ENCODE measurements around the gene LCORL. TPM values are rescaled to one million over a fixed set of nuclear protein-coding genes. Genes with fewer than 3 reads are reported as not detected.

The LCORL gene
- total RNA-seq, 2 donors from 2014 or later, result 7.8 to 9.9 TPM

- Histone ChIP-seq H3K27me3 (no peaks in the 10 kb centered on the region), H3K4me3 (no peak overlapping the region), H3K27ac (no peak overlapping the region), H3K9me3 (no peaks in the 10 kb centered on the region), H3K36me3 (replicated peaks in 1 of 2; ENCODE audit: insufficient read depth in 1 of 2, low read depth in 2 of 2) (no peaks in the 10 kb centered on the region), H3K4me1 (no peaks in the 10 kb centered on the region)
- TF ChIP-seq CTCF (IDR thresholded peaks at IDR 0.05) (no peak), POLR2A (IDR thresholded peaks at IDR 0.05) (no peak)
- WGBS, 2 donors, result 91 to 96% methylated on average over 2 of the region's 2 CpGs
- ATAC-seq (no peak), DNase-seq (no peak)
- intact Hi-C loops (cut with DNase I), result no loop called here
Measured at GRCh38 chr4:17884511-17884910, 137.0 kb downstream of the LCORL start.

DNA sequence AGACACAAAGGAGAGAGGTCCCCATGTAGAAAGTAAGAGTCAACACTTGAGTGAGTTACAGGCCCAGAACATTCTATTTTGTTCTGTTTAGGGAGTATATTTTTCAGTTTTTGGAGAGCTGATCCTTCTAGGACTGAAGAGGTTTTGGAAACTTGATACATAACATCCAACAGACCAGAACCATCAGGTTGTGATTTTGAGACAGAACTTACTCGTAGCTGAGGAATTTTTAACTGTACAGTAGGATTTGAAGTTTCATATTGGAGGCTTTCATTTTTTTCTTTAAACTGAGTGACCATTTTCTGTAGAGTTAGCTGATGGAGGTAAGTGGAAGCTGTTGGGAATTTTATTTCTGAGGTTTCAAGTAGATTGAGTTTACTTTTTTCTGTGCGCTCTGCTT is 137.5 kb downstream of the LCORL start:
- H3K4me3 ChIP-seq, result no peak overlapping the region
- H3K27ac ChIP-seq, result no peak overlapping the region
- no peaks in the 10 kb centered on the region for H3K4me1 ChIP-seq
- WGBS, 2 donors, result 91 to 98% methylated on average over 2 of the region's 2 CpGs
- H3K36me3 ChIP-seq (replicated peaks in 1 of 2; ENCODE audit: insufficient read depth in 1 of 2, low read depth in 2 of 2), result no peaks in the 10 kb centered on the region
- TF ChIP-seq POLR2A (IDR thresholded peaks at IDR 0.05) (no peak), CTCF (IDR thresholded peaks at IDR 0.05) (no peak)
- H3K27me3 ChIP-seq, result no peaks in the 10 kb centered on the region
- DNase-seq (no peak), ATAC-seq (no peak)
- intact Hi-C loops (cut with DNase I), result no loop called here
- no peaks in the 10 kb centered on the region for H3K9me3 ChIP-seq

DNA sequence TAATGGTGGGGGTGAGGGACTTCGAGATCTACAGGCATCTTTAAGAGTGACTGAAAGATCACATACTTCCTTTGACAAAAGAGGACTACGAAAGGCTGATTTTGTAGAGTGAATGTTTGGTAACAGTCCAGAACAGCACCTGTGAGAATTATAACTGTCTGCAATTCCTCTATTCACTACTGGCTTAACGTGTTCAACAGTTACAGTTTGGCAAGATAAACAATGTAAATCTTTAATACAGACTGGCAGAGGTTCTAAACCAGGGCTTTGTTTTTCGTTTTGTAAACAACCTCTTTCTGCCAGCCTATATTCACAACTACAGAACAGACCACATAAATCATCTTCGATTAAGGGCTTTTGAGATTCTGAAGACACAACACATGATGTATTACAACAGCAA is 143.9 kb downstream of the LCORL start:
- WGBS, 2 donors, result 29 to 31% methylated on average over 5 of the region's 5 CpGs
- H3K27ac ChIP-seq, result no peak overlapping the region
- intact Hi-C loops (cut with DNase I), result no loop called here
- TF ChIP-seq POLR2A (IDR thresholded peaks at IDR 0.05) (no peak), CTCF (IDR thresholded peaks at IDR 0.05) (no peak)
- DNase-seq (no peak), ATAC-seq (no peak)
- H3K36me3 ChIP-seq (replicated peaks in 1 of 2; ENCODE audit: insufficient read depth in 1 of 2, low read depth in 2 of 2), result no peaks in the 10 kb centered on the region
- H3K4me3 ChIP-seq, result no peak overlapping the region
- no peaks in the 10 kb centered on the region for H3K9me3 ChIP-seq
- peaks cover 5% of the 10 kb centered on the region for H3K4me1 ChIP-seq
- H3K27me3 ChIP-seq, result no peaks in the 10 kb centered on the region

GRCh38 chr4:17876943-17877342 is 144.6 kb downstream of the LCORL start:
- H3K36me3 ChIP-seq (replicated peaks in 1 of 2; ENCODE audit: insufficient read depth in 1 of 2, low read depth in 2 of 2), result no peaks in the 10 kb centered on the region
- no peaks in the 10 kb centered on the region for H3K9me3 ChIP-seq
- H3K27me3 ChIP-seq, result no peaks in the 10 kb centered on the region
- peaks cover 5% of the 10 kb centered on the region for H3K4me1 ChIP-seq
- WGBS, 2 donors, result 89 to 93% methylated on average over 4 of the region's 4 CpGs
- no peak overlapping the region for H3K27ac ChIP-seq
- ATAC-seq (no peak), DNase-seq (no peak)
- TF ChIP-seq CTCF (IDR thresholded peaks at IDR 0.05) (no peak), POLR2A (IDR thresholded peaks at IDR 0.05) (no peak)
- intact Hi-C loops (cut with DNase I), result no loop called here
- H3K4me3 ChIP-seq, result no peak overlapping the region

- Histone ChIP-seq H3K4me3 (no peak overlapping the region), H3K4me1 (peaks cover 5% of the 10 kb centered on the region), H3K9me3 (no peaks in the 10 kb centered on the region), H3K27me3 (no peaks in the 10 kb centered on the region), H3K36me3 (replicated peaks in 1 of 2; ENCODE audit: insufficient read depth in 1 of 2, low read depth in 2 of 2) (no peaks in the 10 kb centered on the region), H3K27ac (no peak overlapping the region)
- intact Hi-C loops (cut with DNase I), result no loop called here
- ATAC-seq, result no peak
- no peak for DNase-seq
- WGBS, 2 donors, result 90 to 91% methylated on average over 4 of the region's 4 CpGs
- TF ChIP-seq POLR2A (IDR thresholded peaks at IDR 0.05), result no peak
- TF ChIP-seq CTCF (IDR thresholded peaks at IDR 0.05), result no peak
Measured at GRCh38 chr4:17875402-17876070, 146.0 kb downstream of the LCORL start.

Data from body of pancreas (tissue), 4 donors.